Upper lobe of left lung (tissue), 6 donors: Measurements from ENCODE around the gene TBL1XR1. TPM values are rescaled to one million over a fixed set of nuclear protein-coding genes. Genes with fewer than 3 reads are reported as not detected.

Experiments
- ATAC-seq, 2 donors: fragments of 200-7000 bp; cut with Tn5 transposase; one replicate each; pipeline ENCODE4 v1.9.1; 2022; ENCODE audit warnings: mild to moderate bottlenecking in 2 of 2, moderate library complexity in 2 of 2; ENCODE audit not compliant: low FRiP score in 2 of 2
- DNase-seq, 2 donors: peaks; one replicate each; pipeline ENCODE4 v3.0.0-alpha.2; 2019 to 2020
- H3K27ac ChIP-seq, 4 donors: fragments of 200-600 bp; sonication (generic); one replicate each; pipeline ENCODE4 v1.5.1; 2016 to 2019
- H3K27me3 ChIP-seq, 4 donors: fragments of 200-600 bp; sonication (generic); one replicate each; pipeline ENCODE4 v1.5.1; 2017 to 2019
- H3K36me3 ChIP-seq, 4 donors: fragments of 200-600 bp; sonication (generic); one replicate each; pipeline ENCODE4 v1.5.1; 2016 to 2019
- H3K4me1 ChIP-seq, 4 donors: fragments of 200-600 bp; sonication (generic); one replicate each; pipeline ENCODE4 v1.5.1; 2018 to 2019
- H3K4me3 ChIP-seq, 4 donors: fragments of 200-600 bp; sonication (generic); one replicate each; pipeline ENCODE4 v1.5.1; 2017 to 2019; ENCODE audit warnings: mild to moderate bottlenecking in 2 of 4, moderate library complexity in 1 of 4
- H3K9me3 ChIP-seq, 4 donors: fragments of 200-600 bp; sonication (generic); one replicate each; pipeline ENCODE4 v1.5.1; 2018 to 2019
- CTCF ChIP-seq, 6 experiments: fragments of 450-650 bp in 4 of 6; fragments of 200-600 bp in 2 of 6; sonication (generic) in 2 of 6; IDR thresholded peaks; one replicate each; pipeline ENCODE4 v1.5.1; 2016 to 2019; ENCODE audit warnings: antibody characterized with exemption in 6 of 6
- EP300 ChIP-seq, 4 donors: sonication (generic); formaldehyde crosslinking; IDR thresholded peaks; one replicate each; pipeline ENCODE4 v1.5.1; 2017; ENCODE audit warnings: antibody characterized with exemption in 4 of 4, control low read depth in 2 of 4
- POLR2A ChIP-seq, 4 donors: fragments of 450-650 bp; IDR thresholded peaks; one replicate each; pipeline ENCODE4 v1.5.1; 2016 to 2017; ENCODE audit warnings: antibody characterized with exemption in 4 of 4, mild to moderate bottlenecking in 2 of 4
- POLR2AphosphoS5 ChIP-seq, 2 donors: sonication (generic); formaldehyde crosslinking; IDR thresholded peaks; one replicate each; pipeline ENCODE4 v1.5.1; 2017; ENCODE audit warnings: antibody characterized with exemption in 2 of 2
- WGBS, 2 donors: methylation state at CpG; one replicate each; pipeline ENCODE4 v1.1.5; 2017 to 2018; 5-methylcytosine and 5-hydroxymethylcytosine counted together
- total RNA-seq, 6 donors: library from RNA; depleted of rRNA in 4 of 6; stranded (reverse); fragments of >200 nt in 4 of 6; gene quantifications; one replicate each; pipeline versions ENCODE4 v1.1.0 to v1.2.1, GENCODE V29; 2016 to 2021
- donor health status: DM: no; HTN: no; CAD: no; lungs with moderate emphysema.
- donor health status: DM: no; HTN: yes; CAD: no; lungs with severe emphysema.

Gene TBL1XR1
- total RNA-seq, 6 donors from 2014 or later, result 46.1 to 156 (median 86.6) TPM

GRCh38 chr3:177102553-177102952 is 94.7 kb downstream of the TBL1XR1 start:
- Histone ChIP-seq H3K9me3 (no peaks in the 10 kb centered on the region), H3K27ac (no peak overlapping the region), H3K4me3 (no peak overlapping the region), H3K36me3 (no peaks in the 10 kb centered on the region), H3K4me1 (peaks cover 29 to 51% (median 35%) of the 10 kb centered on the region in 4 donors), H3K27me3 (no peaks in the 10 kb centered on the region)
- TF ChIP-seq POLR2A (IDR thresholded peaks at IDR 0.05), result no peak
- TF ChIP-seq POLR2AphosphoS5 (IDR thresholded peaks at IDR 0.05), result no peak
- TF ChIP-seq EP300 (IDR thresholded peaks at IDR 0.05), result no peak
- no peak for TF ChIP-seq CTCF (IDR thresholded peaks at IDR 0.05)
- ATAC-seq (no peak), DNase-seq (no peak)
- 57 to 59% methylated on average over 3 of the region's 3 CpGs for WGBS, 2 donors

GRCh38 chr3:177098551-177098950 is 98.7 kb downstream of the TBL1XR1 start:
- Histone ChIP-seq H3K4me3 (no peak overlapping the region), H3K27me3 (no peaks in the 10 kb centered on the region), H3K9me3 (no peaks in the 10 kb centered on the region), H3K27ac (no peak overlapping the region), H3K4me1 (peaks cover 0 to 20% (median 12%) of the 10 kb centered on the region in 4 donors), H3K36me3 (no peaks in the 10 kb centered on the region)
- 18 to 60% methylated on average over 2 of the region's 2 CpGs for WGBS, 2 donors
- DNase-seq, result no peak
- no peak for TF ChIP-seq POLR2A (IDR thresholded peaks at IDR 0.05)
- no peak for TF ChIP-seq POLR2AphosphoS5 (IDR thresholded peaks at IDR 0.05)
- TF ChIP-seq EP300 (IDR thresholded peaks at IDR 0.05), result no peak
- no peak for TF ChIP-seq CTCF (IDR thresholded peaks at IDR 0.05)
- no peak for ATAC-seq

- H3K27ac ChIP-seq, result no peak overlapping the region
- no peaks in the 10 kb centered on the region for H3K27me3 ChIP-seq
- WGBS, 2 donors, result 28 to 29% methylated on average over 1 of the region's 1 CpG
- no peaks in the 10 kb centered on the region for H3K36me3 ChIP-seq
- no peaks in the 10 kb centered on the region for H3K9me3 ChIP-seq
- no peak for TF ChIP-seq EP300 (IDR thresholded peaks at IDR 0.05)
- TF ChIP-seq POLR2AphosphoS5 (IDR thresholded peaks at IDR 0.05), result no peak
- no peak for TF ChIP-seq POLR2A (IDR thresholded peaks at IDR 0.05)
- TF ChIP-seq CTCF (IDR thresholded peaks at IDR 0.05), result no peak
- H3K4me1 ChIP-seq, result peaks cover 0 to 8% (median 3%) of the 10 kb centered on the region in 4 donors
- DNase-seq (no peak), ATAC-seq (no peak)
- H3K4me3 ChIP-seq, result no peak overlapping the region
Measured at GRCh38 chr3:177096615-177097014, 100.7 kb downstream of the TBL1XR1 start.

GRCh38 chr3:177093966-177094365 is 103.3 kb downstream of the TBL1XR1 start:
- ATAC-seq, result no peak
- Histone ChIP-seq H3K4me1 (peaks cover 3 to 13% (median 10%) of the 10 kb centered on the region in 4 donors), H3K36me3 (no peaks in the 10 kb centered on the region), H3K27me3 (no peaks in the 10 kb centered on the region), H3K4me3 (no peak overlapping the region), H3K27ac (no peak overlapping the region), H3K9me3 (no peaks in the 10 kb centered on the region)
- DNase-seq, result no peak
- TF ChIP-seq CTCF (IDR thresholded peaks at IDR 0.05), result no peak
- TF ChIP-seq POLR2AphosphoS5 (IDR thresholded peaks at IDR 0.05), result no peak
- TF ChIP-seq POLR2A (IDR thresholded peaks at IDR 0.05), result no peak
- no peak for TF ChIP-seq EP300 (IDR thresholded peaks at IDR 0.05)

GRCh38 chr3:177089901-177090300 is 107.4 kb downstream of the TBL1XR1 start:
- Histone ChIP-seq H3K4me3 (no peak overlapping the region), H3K36me3 (no peaks in the 10 kb centered on the region), H3K4me1 (peaks cover 4 to 27% (median 8%) of the 10 kb centered on the region in 4 donors), H3K27ac (no peak overlapping the region), H3K27me3 (no peaks in the 10 kb centered on the region), H3K9me3 (no peaks in the 10 kb centered on the region)
- TF ChIP-seq POLR2A (IDR thresholded peaks at IDR 0.05) (no peak), CTCF (IDR thresholded peaks at IDR 0.05) (no peak), EP300 (IDR thresholded peaks at IDR 0.05) (no peak), POLR2AphosphoS5 (IDR thresholded peaks at IDR 0.05) (no peak)
- DNase-seq, result no peak
- 23 to 50% methylated on average over 1 of the region's 1 CpG for WGBS, 2 donors
- no peak for ATAC-seq
